GM10248 (cell line): Measurements from ENCODE around the gene THNSL1.

Experiments
- CTCF ChIA-PET: fragments of 300-600 bp; sonication (Branson Sonifier 250); formaldehyde crosslinking; extraction: SDS; loops from one replicate; lab custom pipeline; 2021; ENCODE audit warnings: antibody characterized with exemption; lab: Yijun Ruan, JAX
- POLR2A ChIA-PET: fragments of 350-650 bp; sonication (Branson Sonifier 250); formaldehyde crosslinking; extraction: SDS; loops from one replicate; lab custom pipeline; 2020; ENCODE audit warnings: antibody characterized with exemption; lab: Yijun Ruan, JAX
- DNase-seq: peaks from one replicate; pipeline ENCODE4 v3.0.0; 2012; ENCODE audit errors: extremely low spot score
- CTCF ChIP-seq: IDR thresholded peaks from 2 replicates; pipeline ENCODE4 v1.5.1; 2012; ENCODE audit warnings: mild to moderate bottlenecking, low read depth; ENCODE audit errors: extremely low read depth, missing control alignments, control extremely low read depth

THNSL1 gene

GRCh38 chr10:25064401-25064800, 48.0 kb downstream of the THNSL1 start:
- CTCF ChIA-PET = interaction anchor here (4.9 kb wide), 1 partner anchor 16 kb away, joined by 21 read pairs; no protein-coding TSS in a partner anchor
- TF ChIP-seq CTCF = no peak
- POLR2A ChIA-PET = no interaction called here
- DNase-seq = no peak

- no peak for TF ChIP-seq CTCF
- CTCF ChIA-PET = interaction anchor here (1.5 to 6.0 kb wide), 3 partner anchors 11 to 422 kb away, joined by 3 to 38 read pairs (median 4); no protein-coding TSS in a partner anchor
- POLR2A ChIA-PET = no interaction called here
- DNase-seq = no peak
Measured at GRCh38 chr10:25065761-25066476, 49.5 kb downstream of the THNSL1 start.

- CTCF ChIA-PET = interaction anchor here (1.6 to 6.0 kb wide), 3 partner anchors 9 to 451 kb away, joined by 4 to 38 read pairs (median 6); no protein-coding TSS in a partner anchor
- DNase-seq = no peak
- POLR2A ChIA-PET = no interaction called here
- no peak for TF ChIP-seq CTCF
Measured at GRCh38 chr10:25068152-25069058, 52.0 kb downstream of the THNSL1 start.

DNA sequence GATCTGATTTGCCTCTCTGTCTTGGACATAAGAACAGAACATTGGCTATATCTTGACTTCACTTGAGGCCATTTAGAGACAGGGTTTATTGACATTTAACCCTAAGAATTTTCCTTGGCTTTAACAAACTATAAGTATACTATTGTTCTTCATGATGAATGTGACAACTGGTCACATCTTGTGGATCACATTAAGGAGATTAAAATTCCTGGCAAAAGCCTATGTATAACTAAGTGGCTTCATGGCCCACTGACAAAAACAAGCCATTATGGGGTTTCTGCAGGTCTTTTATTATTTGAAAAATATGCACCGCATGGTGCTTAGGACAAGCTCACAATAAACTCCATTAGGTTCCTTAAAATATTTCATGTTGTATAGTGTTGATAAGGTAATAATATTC, 54.8 kb downstream of the THNSL1 start:
- DNase-seq = no peak
- CTCF ChIA-PET = interaction anchor here (1.2 to 6.0 kb wide), 2 partner anchors 9 to 10 kb away, joined by 8 to 38 read pairs; no protein-coding TSS in a partner anchor
- POLR2A ChIA-PET = no interaction called here
- TF ChIP-seq CTCF = no peak

DNA sequence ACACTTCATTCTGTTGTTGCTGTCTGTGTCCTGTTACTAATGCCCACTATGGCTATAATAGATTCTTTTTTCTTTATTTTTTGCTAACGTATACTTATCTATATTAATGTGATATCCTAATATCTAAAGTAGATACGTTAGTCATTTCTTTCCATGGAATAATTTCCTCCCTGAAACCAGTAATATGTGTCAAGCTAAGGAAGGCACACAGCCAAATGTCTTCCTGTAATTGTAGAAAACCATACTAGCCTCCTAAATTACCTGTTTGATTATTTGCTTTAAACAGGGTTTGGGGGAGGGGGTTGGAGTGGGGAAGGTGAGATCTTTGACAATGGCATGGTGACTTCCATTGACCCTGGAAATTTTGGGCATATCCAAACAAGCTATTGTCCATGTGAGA, 56.4 kb downstream of the THNSL1 start:
- ChIA-PET CTCF (interaction anchor here (1.4 kb wide), 1 partner anchor 7 kb away, joined by 5 read pairs; no protein-coding TSS in a partner anchor), POLR2A (no interaction called here)
- DNase-seq = no peak
- no peak for TF ChIP-seq CTCF

- POLR2A ChIA-PET = no interaction called here
- CTCF ChIA-PET = interaction anchor here (0.6 to 9.8 kb wide), 5 partner anchors 16 to 459 kb away, joined by 3 to 95 read pairs (median 3); no protein-coding TSS in a partner anchor
- no peak for TF ChIP-seq CTCF
- no peak for DNase-seq
Measured at GRCh38 chr10:25075825-25076224, 59.4 kb downstream of the THNSL1 start.
